Retinal pigment epithelial cell (primary cell): Measurements from ENCODE around the gene NBEA.
"Not testable (repeated sequence)": the region's sequence is repeated elsewhere in the genome, so short reads cannot be mapped to it uniquely, and the experiment has no call there.

Experiments
- DNase-seq: peaks from one replicate; pipeline ENCODE4 v3.0.0-alpha.2; 2010; ENCODE audit warnings: low read depth
- H3K4me3 ChIP-seq: 2 replicates; pipeline ENCODE4 v1.5.1; 2011; ENCODE audit warnings: mild to moderate bottlenecking, low read length, control low read depth, moderate library complexity
- TF ChIP-seq, protein P1 (sequence below): conservative IDR thresholded peaks from 2 replicates; pipeline ENCODE4 v1.5.1; 2011; ENCODE audit warnings: low read depth, low read length, control low read depth, inconsistent platforms

NBEA gene

DNA sequence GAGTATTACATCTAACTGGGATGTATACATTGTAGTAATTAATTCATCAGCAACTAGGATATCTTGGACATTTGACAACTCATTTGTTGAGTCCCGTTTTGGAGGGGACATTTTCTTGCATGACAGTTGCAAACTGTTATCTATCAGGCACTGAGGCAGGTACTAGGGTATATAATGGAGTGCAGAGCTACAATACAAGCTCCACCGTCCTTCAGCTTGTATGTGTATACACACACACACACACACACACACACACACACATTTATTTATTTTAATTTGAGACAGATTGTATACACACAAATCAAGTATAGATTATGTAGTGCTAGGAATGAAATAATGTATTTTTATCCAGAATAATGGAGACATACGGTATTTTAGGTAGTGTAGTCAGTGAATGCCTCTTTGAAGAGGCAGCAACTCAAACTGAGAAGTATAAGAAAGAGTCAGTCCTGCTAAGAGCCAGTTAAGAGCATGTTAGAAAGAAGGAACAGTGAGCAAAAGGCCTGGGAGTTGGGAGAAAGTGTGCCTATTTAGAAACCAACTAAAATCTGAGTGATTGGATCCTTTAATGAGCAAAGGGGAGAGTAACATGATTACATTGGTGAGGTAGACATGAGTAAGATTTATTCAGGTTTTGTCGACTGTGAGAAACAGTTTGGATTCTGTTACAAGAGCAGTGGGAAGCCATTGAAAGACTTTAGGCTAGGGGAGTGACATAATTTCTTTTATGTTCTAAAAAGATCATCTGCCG, 74.5 kb downstream of the NBEA start:
- no peak overlapping the region for H3K4me3 ChIP-seq
- DNase-seq, result no peak
- TF ChIP-seq, protein P1, sequence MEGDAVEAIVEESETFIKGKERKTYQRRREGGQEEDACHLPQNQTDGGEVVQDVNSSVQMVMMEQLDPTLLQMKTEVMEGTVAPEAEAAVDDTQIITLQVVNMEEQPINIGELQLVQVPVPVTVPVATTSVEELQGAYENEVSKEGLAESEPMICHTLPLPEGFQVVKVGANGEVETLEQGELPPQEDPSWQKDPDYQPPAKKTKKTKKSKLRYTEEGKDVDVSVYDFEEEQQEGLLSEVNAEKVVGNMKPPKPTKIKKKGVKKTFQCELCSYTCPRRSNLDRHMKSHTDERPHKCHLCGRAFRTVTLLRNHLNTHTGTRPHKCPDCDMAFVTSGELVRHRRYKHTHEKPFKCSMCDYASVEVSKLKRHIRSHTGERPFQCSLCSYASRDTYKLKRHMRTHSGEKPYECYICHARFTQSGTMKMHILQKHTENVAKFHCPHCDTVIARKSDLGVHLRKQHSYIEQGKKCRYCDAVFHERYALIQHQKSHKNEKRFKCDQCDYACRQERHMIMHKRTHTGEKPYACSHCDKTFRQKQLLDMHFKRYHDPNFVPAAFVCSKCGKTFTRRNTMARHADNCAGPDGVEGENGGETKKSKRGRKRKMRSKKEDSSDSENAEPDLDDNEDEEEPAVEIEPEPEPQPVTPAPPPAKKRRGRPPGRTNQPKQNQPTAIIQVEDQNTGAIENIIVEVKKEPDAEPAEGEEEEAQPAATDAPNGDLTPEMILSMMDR, result no peak

DNA sequence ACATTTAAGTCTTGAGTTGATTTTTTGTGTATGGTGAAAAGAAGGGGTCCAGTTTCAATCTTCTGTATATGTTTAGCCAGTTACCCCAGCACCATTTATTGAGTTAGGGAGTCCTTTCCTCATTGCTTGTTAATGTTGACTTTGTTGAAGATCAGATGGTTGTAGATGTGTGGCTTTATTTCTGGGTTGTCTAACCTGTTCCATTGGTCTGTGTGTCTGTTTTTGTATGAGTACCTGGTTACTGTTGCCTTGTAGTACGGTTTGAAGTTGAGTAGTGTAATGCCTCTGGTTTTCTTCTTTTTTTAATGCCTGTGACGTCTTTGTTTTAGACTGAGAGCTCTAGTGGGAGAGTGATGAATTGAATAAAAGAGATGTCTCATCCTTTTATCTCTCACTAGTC, 83.2 kb downstream of the NBEA start:
- H3K4me3 ChIP-seq, result no peak overlapping the region
- TF ChIP-seq, protein P1, result no peak
- no peak for DNase-seq

GRCh38 chr13:35028338-35028867, 86.3 kb downstream of the NBEA start:
- no peak for DNase-seq
- no peak overlapping the region for H3K4me3 ChIP-seq
- TF ChIP-seq, protein P1, result no peak

DNA sequence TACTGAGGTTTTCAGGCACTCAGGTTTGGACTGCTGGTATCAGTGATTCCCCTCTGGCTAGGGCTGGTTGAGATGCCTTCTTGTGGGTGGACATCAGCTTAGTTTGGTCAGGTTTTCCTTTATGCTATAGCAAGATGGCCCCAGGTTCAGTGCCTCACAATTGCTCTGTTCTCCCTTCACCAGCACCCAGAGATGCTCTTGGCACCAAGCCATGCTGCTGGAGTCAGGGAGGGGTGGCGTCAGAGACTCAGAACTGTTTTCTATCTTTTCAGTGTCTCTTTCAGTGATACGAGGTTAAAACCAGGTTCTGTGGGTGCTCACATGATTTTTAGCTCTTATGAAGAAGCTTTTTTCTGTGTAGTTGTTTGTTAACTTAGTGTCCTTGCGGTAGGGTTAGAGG, 96.9 kb downstream of the NBEA start:
- DNase-seq, result no peak
- no peak overlapping the region for H3K4me3 ChIP-seq
- TF ChIP-seq, protein P1, result no peak

DNA sequence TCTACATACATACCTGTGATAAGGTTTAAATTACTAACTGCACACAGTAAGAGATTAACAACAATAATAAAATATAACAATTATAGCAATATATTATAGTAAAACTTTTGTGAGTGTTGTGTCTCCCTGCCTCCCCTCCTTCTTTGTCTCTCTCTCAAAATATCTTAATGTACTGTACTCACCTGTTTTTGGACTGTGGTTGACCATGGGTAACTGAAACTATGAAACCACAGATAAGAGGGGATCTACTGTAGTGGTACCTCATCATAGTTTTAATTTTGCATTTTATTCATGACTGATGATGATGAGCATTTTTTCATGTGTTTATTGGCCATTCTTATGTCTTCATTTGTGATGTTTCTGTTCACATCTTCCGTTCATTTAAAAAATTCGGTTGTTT, 104.5 kb downstream of the NBEA start:
- TF ChIP-seq, protein P1, result no peak
- H3K4me3 ChIP-seq, result no peak overlapping the region
- no peak for DNase-seq

- no peak for DNase-seq
- no peak overlapping the region for H3K4me3 ChIP-seq
- TF ChIP-seq, protein P1, result no peak
These were observed 113.6 kb downstream of the NBEA start for GRCh38 chr13:35055705-35056104.

DNA sequence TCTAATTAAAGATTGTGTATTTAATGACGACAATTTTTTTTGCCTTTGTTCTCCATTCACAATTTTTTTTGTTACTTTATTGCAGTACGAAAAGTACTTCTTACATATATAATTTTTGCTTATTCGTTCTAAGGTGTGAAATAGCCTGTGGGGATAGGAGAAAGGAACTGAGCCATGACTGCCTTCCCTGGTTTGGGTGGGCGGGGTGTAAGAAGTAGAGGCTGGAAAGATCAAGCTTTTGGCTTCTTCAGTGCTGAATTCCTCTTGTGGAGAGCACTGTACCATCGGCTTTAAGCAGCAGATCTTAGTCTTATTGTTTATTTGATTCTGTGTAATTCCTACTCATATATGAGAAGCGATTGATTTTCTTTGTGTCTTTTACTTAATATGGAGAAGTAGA, 115.8 kb downstream of the NBEA start:
- H3K4me3 ChIP-seq, result no peak overlapping the region
- TF ChIP-seq, protein P1, result no peak
- DNase-seq, result no peak

- DNase-seq, H3K4me3 ChIP-seq: not testable (repeated sequence)
These were observed 116.5 kb downstream of the NBEA start for GRCh38 chr13:35058585-35058984.
